GM20431 (cell line): ENCODE measurements around the gene SPATC1L.

ENCODE experiments used
- in situ Hi-C: fragments of 300-500 bp; cut with MseI, MboI; formaldehyde crosslinking; loops from one replicate; pipeline ENCODE4 v1.15.0; 2020; ENCODE audit warnings: low sequenced_read_pairs; ENCODE audit not compliant: unreplicated experiment

SPATC1L gene

DNA sequence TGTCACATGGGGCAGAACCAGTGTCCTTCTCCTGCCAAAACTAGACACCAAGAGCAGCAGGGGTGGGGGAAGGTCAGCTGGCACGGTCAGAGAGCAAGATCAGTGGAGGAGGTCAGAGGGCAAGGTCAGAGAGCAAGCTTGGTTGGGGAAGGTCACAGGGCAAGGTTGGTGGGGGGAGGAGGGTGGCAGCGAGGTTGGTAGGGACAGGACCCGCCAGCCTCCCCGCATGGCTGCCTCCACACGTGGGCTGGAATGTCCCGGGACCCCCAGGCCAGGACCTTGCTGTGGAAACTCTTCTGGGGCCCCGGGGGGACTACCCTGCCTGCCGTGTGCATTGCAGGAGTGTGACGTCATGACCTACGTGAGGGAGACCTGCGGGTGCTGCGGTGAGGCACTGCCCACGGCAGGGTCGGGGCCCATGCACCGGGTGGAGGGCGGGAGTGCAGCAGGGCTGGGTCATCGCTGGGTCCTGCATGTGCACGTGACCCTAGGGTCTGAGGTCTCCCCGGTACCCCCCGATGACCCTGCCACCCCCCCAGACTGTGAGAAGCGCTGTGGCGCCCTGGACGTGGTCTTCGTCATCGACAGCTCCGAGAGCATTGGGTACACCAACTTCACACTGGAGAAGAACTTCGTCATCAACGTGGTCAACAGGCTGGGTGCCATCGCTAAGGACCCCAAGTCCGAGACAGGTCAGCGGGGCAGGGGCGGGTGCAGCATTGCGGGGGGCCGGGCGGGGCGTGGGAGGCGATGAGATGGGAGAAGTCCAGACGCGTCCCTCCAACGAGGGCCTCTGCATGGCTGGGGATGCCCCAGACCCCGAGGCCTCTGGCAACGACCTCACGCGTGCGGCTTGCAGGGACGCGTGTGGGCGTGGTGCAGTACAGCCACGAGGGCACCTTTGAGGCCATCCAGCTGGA lies 59.1 kb downstream of the SPATC1L start:
- in situ Hi-C loops = no loop called here

- in situ Hi-C loops = no loop called here
Observed at GRCh38 chr21:46124083-46124925, 60.0 kb downstream of the SPATC1L start.

DNA sequence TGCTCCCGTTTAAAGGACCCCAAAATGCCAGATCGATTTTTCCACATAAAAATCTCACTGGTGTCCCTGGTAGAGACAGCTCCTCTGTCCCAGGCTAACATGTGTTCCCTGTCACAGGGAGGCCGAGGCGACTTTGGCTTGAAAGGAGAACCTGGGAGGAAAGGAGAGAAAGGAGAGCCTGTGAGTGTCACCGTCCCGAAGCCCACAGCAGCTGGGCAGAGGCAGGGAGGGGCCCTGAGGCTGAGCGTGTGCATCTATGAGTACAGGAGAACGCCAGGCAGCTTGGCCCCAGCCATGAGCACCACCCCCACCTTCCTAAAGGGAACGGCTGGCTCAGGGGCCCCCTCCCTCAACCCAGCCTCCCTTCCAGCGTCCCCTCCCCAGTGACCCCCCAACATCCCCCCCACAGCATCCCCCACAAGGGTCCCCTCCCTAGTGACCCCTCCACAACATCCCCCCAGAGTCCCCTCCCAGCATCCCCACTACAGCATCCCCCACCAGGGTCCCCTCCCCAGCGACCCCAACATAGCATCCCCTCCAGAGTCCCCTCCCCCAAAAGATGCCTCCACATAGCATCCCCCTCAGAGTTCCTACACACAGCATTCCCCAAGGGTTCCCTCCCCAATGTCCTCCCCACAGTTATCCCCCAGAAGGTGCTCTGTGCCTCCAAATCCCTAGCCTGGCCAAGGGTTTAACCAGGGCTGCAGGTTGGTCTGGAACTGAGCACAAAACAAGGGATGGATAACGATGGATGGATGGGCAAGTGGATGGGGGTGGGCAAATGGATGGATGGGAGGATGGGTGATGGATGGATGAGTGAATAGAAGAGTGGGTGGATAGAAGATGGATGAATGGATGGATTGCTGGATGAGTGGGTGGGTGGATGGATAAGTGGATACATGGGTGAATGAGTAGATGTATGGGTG lies 61.2 kb downstream of the SPATC1L start:
- in situ Hi-C loops = no loop called here

DNA sequence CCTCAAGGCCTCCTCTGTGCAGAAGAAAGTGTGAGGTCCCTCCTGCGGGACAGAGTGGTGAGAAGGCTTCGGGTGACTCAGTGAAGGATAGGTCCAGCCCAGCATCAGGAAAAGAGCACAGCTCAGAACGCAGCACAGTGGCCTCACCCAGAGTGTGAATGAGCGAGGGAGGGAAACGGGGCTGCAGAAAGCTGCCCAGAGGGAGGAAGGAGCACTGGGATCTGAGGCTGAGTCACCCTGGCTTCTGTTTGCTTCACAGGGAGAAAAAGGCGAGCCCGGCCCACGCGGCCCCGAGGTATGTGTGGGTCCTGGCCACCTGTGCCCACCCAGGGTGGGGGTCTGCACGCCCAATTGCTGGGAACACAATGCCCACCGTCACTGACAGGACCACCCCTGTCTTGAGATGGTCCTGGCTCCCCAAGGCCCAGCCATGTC lies 62.0 kb downstream of the SPATC1L start:
- in situ Hi-C loops = no loop called here

- in situ Hi-C loops = no loop called here
Observed at GRCh38 chr21:46121286-46122221, 62.7 kb downstream of the SPATC1L start.

- in situ Hi-C loops = no loop called here
Observed at GRCh38 chr21:46120301-46121285, 63.7 kb downstream of the SPATC1L start.

DNA sequence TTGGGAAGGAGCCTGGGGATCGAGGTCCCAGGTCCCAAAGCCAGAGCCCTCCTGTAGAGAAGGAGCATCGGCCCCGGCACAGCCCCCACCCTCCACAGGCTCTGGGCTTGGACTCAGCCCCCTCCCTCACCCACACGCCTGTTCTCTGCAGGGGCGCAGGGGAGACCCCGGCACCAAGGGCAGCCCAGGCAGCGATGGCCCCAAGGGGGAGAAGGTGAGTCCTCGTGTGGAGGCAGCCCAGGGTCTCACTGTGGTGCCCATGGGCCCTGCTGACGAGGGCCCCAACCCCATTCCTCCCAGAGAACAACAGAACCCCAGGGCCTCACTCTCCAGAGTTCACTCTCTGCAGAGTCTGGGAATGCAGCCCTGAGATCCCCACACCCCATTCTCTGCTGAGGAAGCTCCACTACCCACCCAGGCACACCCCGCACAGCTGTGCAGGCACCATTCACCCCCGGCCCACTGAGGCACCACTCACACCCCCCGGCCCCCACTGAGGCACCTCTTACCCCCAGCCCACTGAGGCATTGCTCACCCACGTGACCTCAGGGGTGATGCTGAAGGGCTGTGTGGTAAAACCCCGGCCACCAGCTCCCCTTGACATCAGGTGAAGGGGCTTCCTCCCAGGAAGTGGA lies 64.5 kb downstream of the SPATC1L start:
- in situ Hi-C loops = no loop called here

GRCh38 chr21:46119144-46119636 lies 65.1 kb downstream of the SPATC1L start:
- in situ Hi-C loops = no loop called here

DNA sequence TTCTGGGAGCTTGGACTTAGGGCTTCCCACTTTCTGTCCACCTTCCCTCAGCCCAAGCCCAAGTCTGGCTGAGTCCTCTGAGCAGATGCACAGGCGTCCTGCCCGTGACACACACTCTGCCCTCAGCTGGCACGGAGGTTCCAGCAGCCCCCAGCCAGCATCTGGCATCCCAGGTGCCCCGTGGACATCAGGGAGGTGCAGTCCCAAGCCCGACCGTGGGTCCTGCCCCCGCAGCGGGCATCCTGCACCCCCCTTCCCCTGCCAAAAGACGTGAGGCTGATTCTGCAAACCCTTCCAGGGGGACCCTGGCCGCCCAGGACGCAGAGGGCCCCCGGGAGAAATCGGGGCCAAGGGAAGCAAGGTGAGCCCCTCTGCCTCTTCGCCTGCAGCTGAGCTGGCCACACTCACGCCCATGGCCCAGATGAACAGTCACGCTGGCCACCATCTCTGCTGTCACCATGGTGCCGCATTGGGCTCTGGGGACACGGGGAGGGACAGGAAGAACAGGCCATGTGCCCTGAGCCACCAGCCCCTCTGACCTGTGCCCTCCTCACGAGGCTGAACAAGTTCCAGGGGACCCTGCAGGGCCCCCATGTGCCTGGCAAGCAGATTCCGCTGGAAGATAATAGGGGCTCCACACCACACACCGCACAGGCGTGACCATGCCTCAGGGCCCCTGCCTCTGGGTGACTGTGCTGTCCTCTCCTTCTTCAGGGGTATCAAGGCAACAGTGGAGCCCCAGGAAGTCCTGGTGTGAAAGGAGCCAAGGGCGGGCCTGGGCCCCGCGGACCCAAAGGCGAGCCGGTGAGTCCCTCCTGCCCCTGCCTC lies 65.7 kb downstream of the SPATC1L start:
- in situ Hi-C loops = no loop called here

GRCh38 chr21:46117586-46118315 lies 66.5 kb downstream of the SPATC1L start:
- in situ Hi-C loops = no loop called here

- in situ Hi-C loops = no loop called here
Observed at GRCh38 chr21:46116776-46117585, 67.3 kb downstream of the SPATC1L start.

- in situ Hi-C loops = no loop called here
Observed at GRCh38 chr21:46116189-46116775, 68.0 kb downstream of the SPATC1L start.

- in situ Hi-C loops = no loop called here
Observed at GRCh38 chr21:46115441-46116188, 68.6 kb downstream of the SPATC1L start.

- in situ Hi-C loops = no loop called here
Observed at GRCh38 chr21:46114963-46115362, 69.3 kb downstream of the SPATC1L start.
